Mesenchymal stem cell (in vitro differentiated cells and primary cell): ENCODE results near the gene CRTC3.

Experiments
- DNase-seq: peaks from one replicate; pipeline ENCODE4 v3.0.0-alpha.2; 2013
- H2AFZ ChIP-seq: one replicate; pipeline ENCODE4 v1.6.1; 2013; ENCODE audit warnings: low read depth, mild to moderate bottlenecking, control low read depth, inconsistent platforms, low read length, moderate library complexity
- H2AK5ac ChIP-seq: 2 replicates; pipeline ENCODE4 v1.6.1; 2013; ENCODE audit warnings: low read length, moderate library complexity, mild to moderate bottlenecking, inconsistent platforms; ENCODE audit not compliant: severe bottlenecking
- H2BK120ac ChIP-seq: one replicate; pipeline ENCODE4 v1.6.1; 2013; ENCODE audit warnings: low read depth, mild to moderate bottlenecking, inconsistent platforms, low read length, moderate library complexity
- H2BK12ac ChIP-seq, 2 experiments: one replicate each; pipeline ENCODE4 v1.6.1; 2013; ENCODE audit warnings: inconsistent platforms in 2 of 2, low read length in 2 of 2, mild to moderate bottlenecking in 2 of 2, moderate library complexity in 2 of 2, control low read depth in 1 of 2
- H2BK15ac ChIP-seq: one replicate; pipeline ENCODE4 v1.6.1; 2013; ENCODE audit warnings: mild to moderate bottlenecking, low read depth, inconsistent platforms; ENCODE audit not compliant: poor library complexity, severe bottlenecking
- H2BK5ac ChIP-seq: 2 replicates; pipeline ENCODE4 v1.6.1; 2013; ENCODE audit warnings: low read depth, mild to moderate bottlenecking, low read length, control low read depth, inconsistent platforms; ENCODE audit not compliant: poor library complexity, severe bottlenecking
- H3K14ac ChIP-seq, 2 experiments: one replicate each; pipeline ENCODE4 v1.6.1; 2013; ENCODE audit warnings: inconsistent platforms in 2 of 2, low read length in 2 of 2, control low read depth in 1 of 2, mild to moderate bottlenecking in 1 of 2, moderate library complexity in 1 of 2
- H3K18ac ChIP-seq, 2 experiments: one replicate each; pipeline ENCODE4 v1.6.1; 2013; ENCODE audit warnings: inconsistent platforms in 2 of 2, low read length in 2 of 2, control low read depth in 1 of 2, low read depth in 1 of 2, mild to moderate bottlenecking in 1 of 2
- H3K23ac ChIP-seq, 2 experiments: one replicate each; pipeline ENCODE4 v1.6.1; 2013; ENCODE audit warnings: inconsistent platforms in 2 of 2, low read length in 2 of 2, mild to moderate bottlenecking in 2 of 2, moderate library complexity in 2 of 2, control low read depth in 1 of 2
- H3K27ac ChIP-seq: 2 replicates; pipeline ENCODE4 v1.5.1; 2013; ENCODE audit warnings: mild to moderate bottlenecking, moderate library complexity, low read length, control low read depth, inconsistent platforms; ENCODE audit not compliant: poor library complexity, severe bottlenecking
- H3K27me3 ChIP-seq, 2 experiments: 2 replicates each; pipeline versions ENCODE4 v1.6.1 to v1.7.0; 2013; ENCODE audit warnings: low read length in 2 of 2, mild to moderate bottlenecking in 2 of 2, moderate library complexity in 2 of 2, control low read depth in 1 of 2, inconsistent platforms in 1 of 2; ENCODE audit not compliant: control insufficient read depth in 1 of 2, insufficient read depth in 1 of 2
- H3K36me3 ChIP-seq, 2 experiments: 2 replicates each; pipeline versions ENCODE4 v1.6.1 to v1.7.0; 2013; ENCODE audit warnings: low read length in 2 of 2, control low read depth in 1 of 2, inconsistent platforms in 1 of 2, low read depth in 1 of 2, mild to moderate bottlenecking in 1 of 2; ENCODE audit not compliant: insufficient read depth in 2 of 2, control insufficient read depth in 1 of 2
- H3K4ac ChIP-seq, 2 experiments: one replicate each; pipeline ENCODE4 v1.6.1; 2013; ENCODE audit warnings: inconsistent platforms in 2 of 2, low read length in 2 of 2, mild to moderate bottlenecking in 2 of 2, moderate library complexity in 2 of 2, control low read depth in 1 of 2, low read depth in 1 of 2
- H3K4me1 ChIP-seq: 2 replicates; pipeline ENCODE4 v1.6.1; 2013; ENCODE audit warnings: low read depth, low read length, control low read depth; ENCODE audit not compliant: control insufficient read depth, insufficient read depth
- H3K4me2 ChIP-seq: 2 replicates; pipeline ENCODE4 v1.6.1; 2013; ENCODE audit warnings: low read length, mild to moderate bottlenecking, inconsistent platforms; ENCODE audit not compliant: poor library complexity, severe bottlenecking
- H3K4me3 ChIP-seq, 2 experiments: 2 replicates each; pipeline versions ENCODE4 v1.5.1 to v1.7.0; 2013; ENCODE audit warnings: low read length in 2 of 2, mild to moderate bottlenecking in 2 of 2, control low read depth in 1 of 2, low read depth in 1 of 2; ENCODE audit not compliant: insufficient read depth in 1 of 2
- H3K79me1 ChIP-seq: replicated peaks from 2 replicates; pipeline ENCODE4 v1.6.1; 2013; ENCODE audit warnings: mild to moderate bottlenecking, control low read depth, low read length, inconsistent platforms; ENCODE audit not compliant: poor library complexity, severe bottlenecking
- H3K9ac ChIP-seq: 2 replicates; pipeline ENCODE4 v1.7.0; 2013; ENCODE audit warnings: mild to moderate bottlenecking, low read length, moderate library complexity
- H3K9me3 ChIP-seq: 2 replicates; pipeline ENCODE4 v1.7.0; 2013; ENCODE audit warnings: mild to moderate bottlenecking, low read length; ENCODE audit not compliant: control insufficient read depth
- H4K8ac ChIP-seq: one replicate; pipeline ENCODE4 v1.6.1; 2013; ENCODE audit warnings: inconsistent platforms, mild to moderate bottlenecking, low read length, moderate library complexity
- H4K91ac ChIP-seq: one replicate; pipeline ENCODE4 v1.6.1; 2013; ENCODE audit warnings: mild to moderate bottlenecking, low read length, inconsistent platforms
- WGBS: methylation state at CpG from one replicate; pipeline ENCODE4 v1.1.7; 2013; ENCODE audit warnings: mixed read lengths; 5-methylcytosine and 5-hydroxymethylcytosine counted together

CRTC3 gene

DNA sequence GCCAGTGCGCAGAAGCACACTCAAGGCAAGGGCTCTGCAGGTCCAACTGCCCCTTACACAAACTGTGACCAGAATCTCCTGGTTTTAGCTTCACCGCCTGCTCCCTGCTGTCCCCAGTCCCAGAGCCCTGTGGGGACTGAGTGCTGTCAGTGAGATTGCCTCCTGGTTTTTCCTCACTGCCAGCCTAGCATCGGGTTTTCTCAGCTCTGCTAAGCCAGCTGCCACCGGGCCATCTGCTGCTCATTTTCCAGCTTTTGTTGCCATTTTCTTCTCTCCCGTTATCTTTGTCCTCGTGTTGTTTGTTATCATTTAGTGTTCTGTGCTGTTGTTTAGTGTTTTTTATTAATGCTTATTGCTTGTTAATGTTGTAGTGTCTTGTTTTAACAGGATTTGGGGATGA is 108.0 kb downstream of the CRTC3 start:
- H2AFZ ChIP-seq, result no peak overlapping the region
- no peak overlapping the region for H3K14ac ChIP-seq
- peaks cover 46 to 70% of the 10 kb centered on the region in 2 experiments for H3K36me3 ChIP-seq
- H3K79me1 ChIP-seq, result no peaks in the 10 kb centered on the region
- no peak overlapping the region for H3K27ac ChIP-seq
- H3K4me1 ChIP-seq, result no peaks in the 10 kb centered on the region
- no peaks in the 10 kb centered on the region for H3K27me3 ChIP-seq
- H2BK12ac ChIP-seq, result no peak overlapping the region
- no peak overlapping the region for H3K9ac ChIP-seq
- DNase-seq, result no peak
- no peaks in the 10 kb centered on the region for H3K9me3 ChIP-seq
- H2BK15ac ChIP-seq, result no peak overlapping the region
- H3K18ac ChIP-seq, result no peak overlapping the region
- H2AK5ac ChIP-seq, result no peak overlapping the region
- H2BK120ac ChIP-seq, result no peak overlapping the region
- WGBS, result 68% methylated on average over 6 of the region's 6 CpGs
- no peak overlapping the region for H3K23ac ChIP-seq
- H4K91ac ChIP-seq, result no peak overlapping the region
- H2BK5ac ChIP-seq, result no peak overlapping the region
- H4K8ac ChIP-seq, result no peak overlapping the region
- H3K4ac ChIP-seq, result no peak overlapping the region
- H3K4me2 ChIP-seq, result no peak overlapping the region
- no peak overlapping the region for H3K4me3 ChIP-seq

DNA sequence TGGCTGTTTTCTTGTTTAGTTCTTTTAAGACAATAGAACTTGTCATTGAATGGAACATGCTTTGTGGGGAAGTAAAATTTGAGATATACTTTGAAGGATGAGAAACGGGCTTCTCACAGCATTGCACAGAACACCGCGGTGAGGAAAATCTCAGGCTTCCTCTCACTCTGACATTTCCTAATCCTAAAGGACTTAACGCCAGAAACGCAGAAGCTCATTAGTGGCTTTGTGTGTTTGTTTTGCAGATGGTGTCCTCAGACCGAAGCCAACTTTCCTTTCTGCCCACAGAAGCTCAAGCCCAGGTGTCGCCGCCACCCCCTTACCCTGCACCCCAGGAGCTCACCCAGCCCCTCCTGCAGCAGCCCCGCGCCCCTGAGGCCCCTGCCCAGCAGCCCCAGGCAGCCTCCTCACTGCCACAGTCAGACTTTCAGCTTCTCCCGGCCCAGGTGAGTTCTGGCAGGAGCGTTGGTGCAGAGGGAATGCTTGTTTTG is 108.5 kb downstream of the CRTC3 start:
- Histone ChIP-seq H2BK12ac (no peak overlapping the region), H2BK120ac (no peak overlapping the region), H3K9ac (no peak overlapping the region), H3K4me3 (no peak overlapping the region), H2AFZ (no peak overlapping the region), H2AK5ac (no peak overlapping the region), H3K79me1 (no peaks in the 10 kb centered on the region), H3K36me3 (peaks cover 52 to 70% of the 10 kb centered on the region in 2 experiments), H2BK15ac (no peak overlapping the region), H3K23ac (no peak overlapping the region), H3K14ac (no peak overlapping the region), H4K91ac (no peak overlapping the region), H3K9me3 (no peaks in the 10 kb centered on the region), H3K27ac (no peak overlapping the region), H2BK5ac (no peak overlapping the region), H3K4ac (no peak overlapping the region), H3K27me3 (no peaks in the 10 kb centered on the region), H4K8ac (no peak overlapping the region), H3K4me2 (no peak overlapping the region), H3K4me1 (no peaks in the 10 kb centered on the region), H3K18ac (no peak overlapping the region)
- DNase-seq, result no peak
- WGBS, result 88% methylated on average over 8 of the region's 12 CpGs

GRCh38 chr15:90638963-90639362 is 109.2 kb downstream of the CRTC3 start:
- Histone ChIP-seq H3K9me3 (no peaks in the 10 kb centered on the region), H2BK5ac (no peak overlapping the region), H3K4ac (no peak overlapping the region), H3K4me3 (no peak overlapping the region), H2AFZ (no peak overlapping the region), H3K4me1 (no peaks in the 10 kb centered on the region), H3K36me3 (peaks cover 59 to 69% of the 10 kb centered on the region in 2 experiments), H4K8ac (no peak overlapping the region), H2BK12ac (no peak overlapping the region), H3K27me3 (no peaks in the 10 kb centered on the region), H3K23ac (no peak overlapping the region), H3K14ac (no peak overlapping the region), H4K91ac (no peak overlapping the region), H2AK5ac (no peak overlapping the region), H3K27ac (no peak overlapping the region), H2BK15ac (no peak overlapping the region), H3K9ac (no peak overlapping the region), H3K79me1 (no peaks in the 10 kb centered on the region), H3K18ac (no peak overlapping the region), H3K4me2 (no peak overlapping the region), H2BK120ac (no peak overlapping the region)
- whole genome bisulfite sequencing, result 95% methylated on average over 8 of the region's 11 CpGs
- no peak for DNase-seq

- no peak overlapping the region for H2BK12ac ChIP-seq
- H3K4ac ChIP-seq, result no peak overlapping the region
- no peak overlapping the region for H4K91ac ChIP-seq
- no peak overlapping the region for H2AFZ ChIP-seq
- H3K23ac ChIP-seq, result no peak overlapping the region
- no peak for DNase-seq
- H3K9ac ChIP-seq, result no peak overlapping the region
- no peak overlapping the region for H2BK15ac ChIP-seq
- no peak overlapping the region for H3K27ac ChIP-seq
- peaks cover 58 to 61% of the 10 kb centered on the region in 2 experiments for H3K36me3 ChIP-seq
- H2BK120ac ChIP-seq, result no peak overlapping the region
- no peaks in the 10 kb centered on the region for H3K79me1 ChIP-seq
- peaks cover 2% of the 10 kb centered on the region for H3K4me1 ChIP-seq
- no peak overlapping the region for H3K4me2 ChIP-seq
- H3K4me3 ChIP-seq, result no peak overlapping the region
- H2AK5ac ChIP-seq, result no peak overlapping the region
- no peak overlapping the region for H3K14ac ChIP-seq
- 99% methylated on average over 7 of the region's 8 CpGs for WGBS
- H2BK5ac ChIP-seq, result no peak overlapping the region
- H3K18ac ChIP-seq, result no peak overlapping the region
- H3K27me3 ChIP-seq, result no peaks in the 10 kb centered on the region
- no peak overlapping the region for H4K8ac ChIP-seq
- H3K9me3 ChIP-seq, result no peaks in the 10 kb centered on the region
Measured at GRCh38 chr15:90640862-90641261, 111.1 kb downstream of the CRTC3 start.
